ENCODE data around the gene RALGPS1.

Gene RALGPS1

GRCh38 chr9:127035423-127035822, 120.8 kb downstream of the RALGPS1 start:
- in situ Hi-C loops (cut with MboI; ENCODE audit: low sequenced_read_pairs, unreplicated experiment), result no loop called here
- TF ChIP-seq, protein P1, sequence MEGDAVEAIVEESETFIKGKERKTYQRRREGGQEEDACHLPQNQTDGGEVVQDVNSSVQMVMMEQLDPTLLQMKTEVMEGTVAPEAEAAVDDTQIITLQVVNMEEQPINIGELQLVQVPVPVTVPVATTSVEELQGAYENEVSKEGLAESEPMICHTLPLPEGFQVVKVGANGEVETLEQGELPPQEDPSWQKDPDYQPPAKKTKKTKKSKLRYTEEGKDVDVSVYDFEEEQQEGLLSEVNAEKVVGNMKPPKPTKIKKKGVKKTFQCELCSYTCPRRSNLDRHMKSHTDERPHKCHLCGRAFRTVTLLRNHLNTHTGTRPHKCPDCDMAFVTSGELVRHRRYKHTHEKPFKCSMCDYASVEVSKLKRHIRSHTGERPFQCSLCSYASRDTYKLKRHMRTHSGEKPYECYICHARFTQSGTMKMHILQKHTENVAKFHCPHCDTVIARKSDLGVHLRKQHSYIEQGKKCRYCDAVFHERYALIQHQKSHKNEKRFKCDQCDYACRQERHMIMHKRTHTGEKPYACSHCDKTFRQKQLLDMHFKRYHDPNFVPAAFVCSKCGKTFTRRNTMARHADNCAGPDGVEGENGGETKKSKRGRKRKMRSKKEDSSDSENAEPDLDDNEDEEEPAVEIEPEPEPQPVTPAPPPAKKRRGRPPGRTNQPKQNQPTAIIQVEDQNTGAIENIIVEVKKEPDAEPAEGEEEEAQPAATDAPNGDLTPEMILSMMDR (IDR thresholded peaks at IDR 0.05; ENCODE audit: borderline replicate concordance, control extremely low read depth, extremely low read depth, insufficient read depth, missing control alignments), result no peak
- no peak for DNase-seq (ENCODE audit: low spot score)

- no peak for DNase-seq (ENCODE audit: low spot score)
These were observed 121.4 kb downstream of the RALGPS1 start for GRCh38 chr9:127035948-127036347.

DNA sequence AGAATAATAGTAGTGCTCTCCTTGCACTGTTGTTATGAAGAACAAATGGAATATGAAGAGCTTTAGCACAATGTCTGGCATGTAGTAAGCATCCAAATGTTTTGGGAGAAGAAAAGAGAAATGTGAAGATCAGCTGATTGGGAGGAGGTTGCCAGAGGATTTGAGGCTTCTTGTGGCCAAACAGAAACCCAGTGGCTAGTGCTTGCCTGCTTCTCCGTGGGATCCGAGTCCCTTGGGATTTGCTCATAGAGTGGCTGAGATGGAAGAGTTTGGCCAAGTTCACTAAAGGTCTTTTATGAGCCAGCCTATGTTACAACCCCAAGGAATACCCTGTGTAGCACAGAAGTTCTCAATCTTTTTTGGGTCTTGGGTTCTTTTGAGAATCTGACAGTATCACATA, 121.9 kb downstream of the RALGPS1 start:
- TF ChIP-seq, protein P1 (IDR thresholded peaks at IDR 0.05; ENCODE audit: borderline replicate concordance, control extremely low read depth, extremely low read depth, insufficient read depth, missing control alignments), result no peak
- DNase-seq (ENCODE audit: low spot score), result no peak
- in situ Hi-C loops (cut with MboI; ENCODE audit: low sequenced_read_pairs, unreplicated experiment), result no loop called here

More at GRCh38 chr9:127035948-127036347, 121.4 kb downstream of the RALGPS1 start:
- TF ChIP-seq, protein P1 (IDR thresholded peaks at IDR 0.05; ENCODE audit: borderline replicate concordance, control extremely low read depth, extremely low read depth, insufficient read depth, missing control alignments), result no peak
- in situ Hi-C loops (cut with MboI; ENCODE audit: low sequenced_read_pairs, unreplicated experiment), result no loop called here

DNA sequence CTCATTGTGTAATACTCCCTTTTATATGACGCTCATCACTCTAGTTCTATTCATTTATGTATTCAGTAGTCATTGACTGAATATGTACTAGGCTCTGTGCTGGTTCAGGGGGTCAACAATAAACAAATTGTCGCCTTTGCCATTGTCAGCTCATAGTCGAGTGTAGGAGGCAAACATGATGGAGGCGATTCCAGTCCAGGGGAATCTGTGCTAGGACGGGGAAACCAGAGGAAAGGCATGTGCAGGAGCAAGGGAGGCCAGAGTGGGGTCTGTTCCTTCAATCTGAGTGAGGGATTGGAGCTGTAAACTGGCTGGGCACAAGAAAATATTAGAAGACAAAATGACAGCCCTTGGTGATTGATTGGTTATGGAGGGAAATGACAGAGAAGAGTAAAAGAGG, 123.9 kb downstream of the RALGPS1 start:
- DNase-seq (ENCODE audit: low spot score), result no peak
- in situ Hi-C loops (cut with MboI; ENCODE audit: low sequenced_read_pairs, unreplicated experiment), result no loop called here
- TF ChIP-seq, protein P1 (IDR thresholded peaks at IDR 0.05; ENCODE audit: borderline replicate concordance, control extremely low read depth, extremely low read depth, insufficient read depth, missing control alignments), result no peak

DNA sequence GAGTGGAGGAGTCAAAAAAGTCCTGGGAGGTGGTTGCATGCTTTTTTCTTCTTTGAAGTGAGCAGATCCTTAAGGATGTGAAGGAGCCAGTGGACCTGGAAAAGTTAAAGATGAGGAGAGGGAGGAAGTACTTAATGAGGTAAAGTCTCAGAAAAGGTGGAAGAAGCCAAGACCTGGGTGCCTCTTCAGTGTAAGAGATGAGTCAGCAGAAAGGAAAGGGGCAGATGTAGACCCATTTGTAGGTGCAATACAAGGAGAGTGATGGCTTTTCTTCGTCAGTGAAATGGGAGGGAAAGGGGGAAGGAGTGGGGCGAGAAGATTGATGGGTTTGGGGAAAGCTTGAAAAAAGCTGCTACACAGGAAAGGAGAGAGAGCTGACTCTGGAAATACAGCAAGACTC, 124.9 kb downstream of the RALGPS1 start:
- no peak for DNase-seq (ENCODE audit: low spot score)
- in situ Hi-C loops (cut with MboI; ENCODE audit: low sequenced_read_pairs, unreplicated experiment), result no loop called here
- TF ChIP-seq, protein P1 (IDR thresholded peaks at IDR 0.05; ENCODE audit: borderline replicate concordance, control extremely low read depth, extremely low read depth, insufficient read depth, missing control alignments), result no peak

DNA sequence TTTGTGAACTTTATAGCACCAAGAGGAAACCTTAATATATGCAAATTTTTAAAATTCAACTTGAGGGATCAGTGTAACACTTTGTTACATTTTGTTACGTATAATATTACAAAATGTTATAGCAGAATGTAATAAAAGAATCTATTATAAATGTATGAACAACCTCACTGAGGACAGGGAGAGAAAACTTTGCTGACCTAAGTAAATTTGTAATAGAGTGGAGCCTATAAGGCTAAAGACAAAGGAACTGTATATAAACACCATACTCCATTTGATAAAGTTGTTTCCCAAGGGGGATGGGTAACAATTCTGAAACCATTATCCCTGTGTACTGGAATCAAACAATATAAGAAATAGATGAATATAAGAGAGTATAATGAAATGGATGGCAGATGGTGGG, 130.6 kb downstream of the RALGPS1 start:
- TF ChIP-seq, protein P1 (IDR thresholded peaks at IDR 0.05; ENCODE audit: borderline replicate concordance, control extremely low read depth, extremely low read depth, insufficient read depth, missing control alignments), result no peak
- no peak for DNase-seq (ENCODE audit: low spot score)
- in situ Hi-C loops (cut with MboI; ENCODE audit: low sequenced_read_pairs, unreplicated experiment), result no loop called here

- TF ChIP-seq, protein P1 (IDR thresholded peaks at IDR 0.05; ENCODE audit: borderline replicate concordance, control extremely low read depth, extremely low read depth, insufficient read depth, missing control alignments), result no peak
- DNase-seq (ENCODE audit: low spot score), result no peak
- in situ Hi-C loops (cut with MboI; ENCODE audit: low sequenced_read_pairs, unreplicated experiment), result no loop called here
These were observed 133.4 kb downstream of the RALGPS1 start for GRCh38 chr9:127047971-127048370.
